Measurements from ENCODE around the gene RRP1. TPM values are rescaled to one million over a fixed set of nuclear protein-coding genes. Genes with fewer than 3 reads are reported as not detected.
A peak's percentile ranks its signal among the peaks of the same experiment; 100 is the strongest.

Gene RRP1
- total RNA-seq, 2 donors from 2014 or later = 9.9 to 27.7 TPM

DNA sequence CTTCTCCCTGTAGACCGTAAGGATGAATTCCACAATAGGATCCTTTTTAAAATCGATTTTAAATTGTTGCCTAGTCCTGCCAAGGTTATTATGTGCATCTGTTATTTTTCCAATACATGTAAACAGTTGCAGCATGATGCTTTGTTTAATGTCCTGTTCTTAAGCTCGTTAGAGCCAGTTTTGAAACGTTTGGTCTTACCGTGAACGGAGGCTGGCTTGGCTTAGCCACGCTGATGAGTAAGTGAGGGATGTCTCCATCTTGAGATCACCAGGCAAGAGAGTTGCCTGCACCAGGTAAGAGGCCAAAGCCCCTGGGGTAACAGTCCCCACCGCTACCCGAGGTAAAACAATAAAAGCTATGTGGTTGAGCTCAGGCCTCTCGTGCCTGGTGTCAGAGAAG, 30.6 kb upstream of the RRP1 start:
- DNase-seq (no peak), ATAC-seq (no peak)
- peak overlapping the region in 3 of 4 donors; percentile 30 to 78 (median 75) for H3K27ac ChIP-seq
- H3K4me3 ChIP-seq = no peak overlapping the region
- H3K9me3 ChIP-seq = no peaks in the 10 kb centered on the region
- H3K4me1 ChIP-seq = peaks cover 37% of the 10 kb centered on the region
- H3K27me3 ChIP-seq = no peaks in the 10 kb centered on the region
- intact Hi-C loops (cut with DNase I) = no loop called here
- peaks cover 0 to 5% of the 10 kb centered on the region in 2 donors for H3K36me3 ChIP-seq (replicated peaks in 1 of 2; ENCODE audit: insufficient read depth in 1 of 2, low read depth in 2 of 2)
- TF ChIP-seq POLR2A (IDR thresholded peaks at IDR 0.05) = no peak
- TF ChIP-seq, protein P1, sequence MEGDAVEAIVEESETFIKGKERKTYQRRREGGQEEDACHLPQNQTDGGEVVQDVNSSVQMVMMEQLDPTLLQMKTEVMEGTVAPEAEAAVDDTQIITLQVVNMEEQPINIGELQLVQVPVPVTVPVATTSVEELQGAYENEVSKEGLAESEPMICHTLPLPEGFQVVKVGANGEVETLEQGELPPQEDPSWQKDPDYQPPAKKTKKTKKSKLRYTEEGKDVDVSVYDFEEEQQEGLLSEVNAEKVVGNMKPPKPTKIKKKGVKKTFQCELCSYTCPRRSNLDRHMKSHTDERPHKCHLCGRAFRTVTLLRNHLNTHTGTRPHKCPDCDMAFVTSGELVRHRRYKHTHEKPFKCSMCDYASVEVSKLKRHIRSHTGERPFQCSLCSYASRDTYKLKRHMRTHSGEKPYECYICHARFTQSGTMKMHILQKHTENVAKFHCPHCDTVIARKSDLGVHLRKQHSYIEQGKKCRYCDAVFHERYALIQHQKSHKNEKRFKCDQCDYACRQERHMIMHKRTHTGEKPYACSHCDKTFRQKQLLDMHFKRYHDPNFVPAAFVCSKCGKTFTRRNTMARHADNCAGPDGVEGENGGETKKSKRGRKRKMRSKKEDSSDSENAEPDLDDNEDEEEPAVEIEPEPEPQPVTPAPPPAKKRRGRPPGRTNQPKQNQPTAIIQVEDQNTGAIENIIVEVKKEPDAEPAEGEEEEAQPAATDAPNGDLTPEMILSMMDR (IDR thresholded peaks at IDR 0.05) = no peak
- WGBS, 2 donors = 59 to 66% methylated on average over 10 of the region's 10 CpGs

DNA sequence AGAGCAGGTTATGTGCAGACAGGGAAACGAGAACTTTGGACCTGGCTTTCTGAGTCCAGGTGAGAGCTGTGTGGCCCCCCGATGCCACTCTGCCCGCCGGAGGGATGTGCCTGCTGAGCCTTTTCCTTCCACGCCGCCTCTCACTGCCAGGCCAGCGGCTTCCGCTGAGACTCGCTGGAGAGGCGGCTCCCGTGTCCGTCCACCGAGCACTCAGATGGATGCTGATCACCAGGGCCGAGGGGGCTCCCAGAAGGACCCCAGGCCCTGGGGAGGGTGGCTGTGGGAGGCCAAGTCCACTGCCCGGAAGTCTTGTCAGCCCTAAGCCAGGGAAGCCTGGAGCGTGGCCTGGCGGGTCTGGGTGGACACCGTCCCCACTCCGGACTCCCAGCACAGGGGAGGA, 29.7 kb upstream of the RRP1 start:
- no peaks in the 10 kb centered on the region for H3K9me3 ChIP-seq
- H3K36me3 ChIP-seq (replicated peaks in 1 of 2; ENCODE audit: insufficient read depth in 1 of 2, low read depth in 2 of 2) = peaks cover 0 to 5% of the 10 kb centered on the region in 2 donors
- DNase-seq (no peak), ATAC-seq (no peak)
- TF ChIP-seq, protein P1 (IDR thresholded peaks at IDR 0.05) = no peak
- TF ChIP-seq POLR2A (IDR thresholded peaks at IDR 0.05) = no peak
- H3K4me3 ChIP-seq = no peak overlapping the region
- WGBS, 2 donors = 96 to 100% methylated on average over 15 to 19 of the region's 19 CpGs
- H3K4me1 ChIP-seq = peaks cover 32% of the 10 kb centered on the region
- no peaks in the 10 kb centered on the region for H3K27me3 ChIP-seq
- no peak overlapping the region for H3K27ac ChIP-seq
- intact Hi-C loops (cut with DNase I) = no loop called here

DNA sequence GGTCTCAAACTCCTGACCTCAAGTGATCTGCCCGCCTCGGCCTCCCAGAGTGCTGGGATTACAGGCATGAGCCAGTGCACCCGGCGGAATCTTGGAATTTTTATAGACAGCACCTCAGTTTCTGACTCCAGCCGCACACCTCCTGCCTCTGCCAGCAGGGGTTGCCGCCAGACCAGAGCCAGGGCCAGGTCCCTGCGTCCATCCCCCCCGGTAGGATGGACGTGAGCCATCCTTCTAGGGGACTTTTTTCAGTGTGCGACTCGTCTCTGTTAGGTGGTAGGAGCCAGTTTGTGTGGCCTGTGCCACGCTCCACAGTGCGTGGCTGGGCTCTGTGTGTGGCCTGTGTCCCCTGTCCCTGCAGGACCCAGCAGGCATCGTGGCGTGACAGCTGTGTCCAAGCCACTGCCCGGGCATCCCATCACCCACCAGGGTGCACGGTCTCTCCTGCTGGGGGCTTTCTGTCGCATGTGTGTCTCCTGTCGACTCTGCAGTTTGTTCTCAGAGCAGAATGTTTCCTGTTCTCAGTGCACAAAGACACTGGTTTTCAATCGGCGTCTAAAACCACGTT, 28.9 kb upstream of the RRP1 start:
- intact Hi-C loops (cut with DNase I) = no loop called here
- TF ChIP-seq, protein P1 (IDR thresholded peaks at IDR 0.05) = no peak
- no peak for TF ChIP-seq POLR2A (IDR thresholded peaks at IDR 0.05)
- WGBS, 2 donors = 93 to 95% methylated on average over 17 to 22 of the region's 22 CpGs
- Histone ChIP-seq H3K4me1 (peaks cover 29% of the 10 kb centered on the region), H3K4me3 (no peak overlapping the region), H3K36me3 (replicated peaks in 1 of 2; ENCODE audit: insufficient read depth in 1 of 2, low read depth in 2 of 2) (peaks cover 0 to 5% of the 10 kb centered on the region in 2 donors), H3K9me3 (no peaks in the 10 kb centered on the region), H3K27me3 (no peaks in the 10 kb centered on the region), H3K27ac (no peak overlapping the region)
- DNase-seq (no peak), ATAC-seq (no peak)

DNA sequence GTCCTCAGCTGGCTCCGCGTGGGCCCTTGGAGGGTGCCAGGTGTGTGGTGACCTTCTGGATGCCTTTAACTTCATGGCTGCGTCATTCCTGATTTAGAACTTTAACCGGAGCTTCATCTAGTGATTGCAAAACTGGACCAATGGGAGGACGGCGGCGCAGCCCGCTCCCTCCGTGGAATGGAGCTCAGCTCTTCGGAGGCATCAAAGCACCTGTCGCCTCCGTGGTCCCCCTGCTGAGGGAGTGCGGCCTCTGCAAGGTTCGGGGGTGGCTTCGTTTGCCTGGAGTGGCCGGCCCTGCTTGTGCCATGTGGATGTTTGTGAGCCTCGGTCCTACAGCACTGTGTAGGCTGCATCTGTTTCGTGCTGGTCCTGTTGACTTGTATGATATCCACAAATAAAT, 27.5 kb upstream of the RRP1 start:
- DNase-seq (no peak), ATAC-seq (no peak)
- intact Hi-C loops (cut with DNase I) = no loop called here
- no peak overlapping the region for H3K27ac ChIP-seq
- H3K4me3 ChIP-seq = no peak overlapping the region
- 97% methylated on average over 18 of the region's 18 CpGs; no CpG with 5 or more reads in 1 of the 2 donors for WGBS, 2 donors
- H3K27me3 ChIP-seq = no peaks in the 10 kb centered on the region
- TF ChIP-seq, protein P1 (IDR thresholded peaks at IDR 0.05) = no peak
- no peak for TF ChIP-seq POLR2A (IDR thresholded peaks at IDR 0.05)
- H3K36me3 ChIP-seq (replicated peaks in 1 of 2; ENCODE audit: insufficient read depth in 1 of 2, low read depth in 2 of 2) = peaks cover 0 to 3% of the 10 kb centered on the region in 2 donors
- H3K9me3 ChIP-seq = no peaks in the 10 kb centered on the region
- H3K4me1 ChIP-seq = peaks cover 34% of the 10 kb centered on the region

Measured in body of pancreas (tissue), 4 donors.